ENCODE data around the gene ENPP3.
"Not testable (repeated sequence)": the region's sequence is repeated elsewhere in the genome, so short reads cannot be mapped to it uniquely, and the experiment has no call there.

- not testable (repeated sequence) for TF ChIP-seq ZNF274 (IDR thresholded peaks at IDR 0.05; ENCODE audit: low read depth, low read length); YY1 (IDR thresholded peaks at IDR 0.05; ENCODE audit: insufficient read depth, insufficient read length); SUZ12 (IDR thresholded peaks at IDR 0.05; ENCODE audit: extremely low read depth, insufficient read depth, insufficient read length)
Observed at GRCh38 chr6:131700851-131701250, 63.7 kb downstream of the ENPP3 start.
